Umbilical cord (tissue), 2 donors: Measurements from ENCODE around the gene KLLN. TPM values are rescaled to one million over a fixed set of nuclear protein-coding genes. Genes with fewer than 3 reads are reported as not detected.
"Not testable (repeated sequence)": the region's sequence is repeated elsewhere in the genome, so short reads cannot be mapped to it uniquely, and the experiment has no call there.

Experiments
- DNase-seq: peaks from one replicate; pipeline ENCODE4 v3.0.0-alpha.2; 2015; ENCODE audit warnings: low spot score
- total RNA-seq: library from RNA; depleted of rRNA; stranded (reverse); fragments of >200 nt; gene quantifications from one replicate; pipeline ENCODE4 v1.2.3, GENCODE V29; 2014; ENCODE audit warnings: low replicate concordance; ENCODE audit not compliant: insufficient read depth

KLLN gene
- total RNA-seq, 1 donor from 2014 or later = 5.1 TPM

- DNase-seq = no peak
Observed at GRCh38 chr10:87866412-87866974, 3.2 kb upstream of the KLLN start.

- DNase-seq = no peak
Observed at GRCh38 chr10:87865241-87865881, 2.0 kb upstream of the KLLN start.

- DNase-seq = peak; percentile 44
Observed at GRCh38 chr10:87864496-87865059, 1.2 kb upstream of the KLLN start.

- not testable (repeated sequence) for DNase-seq
Observed at GRCh38 chr10:87863951-87864495, 690 bp upstream of the KLLN start.

- no peak for DNase-seq
Observed at GRCh38 chr10:87862679-87863052, 667 bp downstream of the KLLN start.

- DNase-seq = peak; percentile 98
Observed at GRCh38 chr10:87861953-87862678, 1.2 kb downstream of the KLLN start.

GRCh38 chr10:87861566-87861952 lies 1.8 kb downstream of the KLLN start:
- DNase-seq = peak; percentile 71

GRCh38 chr10:87860816-87861403 lies 2.4 kb downstream of the KLLN start:
- no peak for DNase-seq

GRCh38 chr10:87860156-87860795 lies 3.1 kb downstream of the KLLN start:
- DNase-seq = peak; percentile 52

- not testable (repeated sequence) for DNase-seq
Observed at GRCh38 chr10:87855665-87856064, 7.7 kb downstream of the KLLN start.

GRCh38 chr10:87855247-87855646 lies 8.1 kb downstream of the KLLN start:
- not testable (repeated sequence) for DNase-seq

GRCh38 chr10:87852089-87852488 lies 11.2 kb downstream of the KLLN start:
- DNase-seq = no peak

- DNase-seq = peak; percentile 71
Observed at GRCh38 chr10:87850742-87851205, 12.6 kb downstream of the KLLN start.

GRCh38 chr10:87849001-87849400 lies 14.3 kb downstream of the KLLN start:
- no peak for DNase-seq

- no peak for DNase-seq
Observed at GRCh38 chr10:87847550-87847949, 15.8 kb downstream of the KLLN start.

- DNase-seq = not testable (repeated sequence)
Observed at GRCh38 chr10:87846711-87847110, 16.6 kb downstream of the KLLN start.

- DNase-seq = no peak
Observed at GRCh38 chr10:87846023-87846422, 17.3 kb downstream of the KLLN start.

GRCh38 chr10:87845624-87845998 lies 17.7 kb downstream of the KLLN start:
- no peak for DNase-seq

GRCh38 chr10:87844837-87845623 lies 18.3 kb downstream of the KLLN start:
- DNase-seq = no peak

- DNase-seq = no peak
Observed at GRCh38 chr10:87843714-87844113, 19.6 kb downstream of the KLLN start.
